Stimulated activated CD8-positive, alpha-beta memory T cell treated with anti-CD3 and anti-CD28 coated beads, Interleukin-15, amount 100 ng/mL, for 48 hours (primary cell): ENCODE data around the gene MATCAP1.
A peak's percentile ranks its signal among the peaks of the same experiment; 100 is the strongest.

Experiments used
- DNase-seq, 2 donors: peaks; one replicate each; pipeline ENCODE4 v3.0.0-alpha.2; 2020; ENCODE audit warnings: low read depth in 2 of 2

MATCAP1 gene

GRCh38 chr16:67183627-67184452 is at the start of gene MATCAP1:
MATCAP1 (minus strand) TSS chr16:67183963; CDS start chr16:67180610, 3,353 bp downstream.
- DNase-seq = peak; percentile 90 to 92

GRCh38 chr16:67230809-67231660 is 47.3 kb upstream of the MATCAP1 start:
- no peak for DNase-seq

GRCh38 chr16:67229906-67230808 is 46.4 kb upstream of the MATCAP1 start:
- no peak for DNase-seq

GRCh38 chr16:67228905-67229304 is 45.1 kb upstream of the MATCAP1 start:
- DNase-seq = no peak

DNA sequence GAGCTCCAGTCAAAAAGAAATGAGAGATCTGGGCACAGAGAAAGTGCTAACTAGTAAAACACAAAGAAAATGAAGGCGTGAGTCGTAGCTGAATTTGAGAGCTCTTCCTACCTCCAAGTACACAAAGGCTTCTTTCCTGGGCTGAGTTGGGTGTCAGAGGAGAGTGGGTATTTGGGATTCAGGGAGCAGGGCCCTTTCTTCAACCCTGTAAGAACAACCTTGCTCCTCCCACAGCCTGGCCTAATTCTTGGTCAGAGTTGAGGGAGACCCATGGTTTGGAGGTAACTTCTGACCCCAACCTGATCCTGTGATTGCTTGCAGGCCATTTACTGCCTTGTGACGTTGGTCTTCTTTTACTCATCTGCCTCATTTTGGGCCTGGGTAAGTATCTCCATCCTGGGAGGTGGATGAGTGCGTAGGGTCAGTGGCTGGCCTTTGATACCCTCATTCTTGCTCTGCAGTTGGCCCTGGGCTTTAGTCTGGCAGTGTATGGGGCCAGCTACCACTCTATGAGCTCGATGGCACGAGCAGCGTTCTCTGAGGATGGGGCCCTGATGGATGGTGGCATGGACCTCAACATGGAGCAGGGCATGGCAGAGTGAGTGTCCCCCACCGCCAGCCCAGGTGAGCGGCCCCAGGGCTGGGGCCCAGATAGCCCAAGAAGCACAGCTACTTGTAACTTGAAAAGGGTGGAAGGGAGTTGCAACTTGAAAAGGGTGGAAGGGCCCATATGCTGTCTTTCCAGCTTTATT is 44.4 kb upstream of the MATCAP1 start:
- DNase-seq = no peak

GRCh38 chr16:67227567-67227921 is 43.8 kb upstream of the MATCAP1 start:
- DNase-seq = no peak

DNA sequence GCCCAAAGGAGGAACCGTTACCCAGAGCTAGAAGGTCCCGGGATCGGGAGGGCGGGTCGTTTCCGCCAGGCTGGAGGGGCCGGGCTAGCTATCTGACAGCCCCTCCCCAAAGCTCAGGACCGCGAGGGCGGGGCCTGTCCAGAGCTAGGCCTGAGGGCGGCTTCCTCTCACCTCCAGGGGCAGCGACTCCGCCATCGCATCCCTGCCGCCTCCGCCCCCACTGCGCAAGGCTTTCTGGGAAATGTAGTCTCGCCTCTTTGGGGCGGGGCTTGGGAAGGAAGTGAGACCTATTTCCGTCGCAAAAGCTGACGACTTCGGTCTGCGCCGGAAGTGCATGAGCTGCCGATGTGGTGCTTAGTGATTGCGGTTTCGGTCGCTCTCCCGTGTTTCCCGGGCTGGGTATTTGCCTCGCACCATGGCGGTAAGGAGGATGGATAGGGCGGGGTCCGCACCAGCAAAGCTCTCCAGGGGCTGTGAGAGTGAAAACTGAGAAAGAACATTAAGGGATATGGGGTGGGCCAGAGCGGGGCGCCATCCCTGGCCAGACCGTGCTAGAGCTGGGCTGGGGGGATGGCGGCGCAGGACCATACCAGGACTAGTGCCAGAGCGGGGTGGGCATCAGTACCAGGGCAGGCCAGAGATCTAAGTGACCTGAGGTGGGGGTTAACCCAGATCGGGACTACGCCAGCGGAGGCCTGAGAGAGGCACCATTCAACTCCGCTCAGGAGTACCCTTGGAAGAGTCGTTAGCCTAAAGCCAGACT is 43.2 kb upstream of the MATCAP1 start, which contains the start of gene TMEM208:
Gene TMEM208 (plus strand): TSS at position 327 of the 763 bp plus-strand sequence. CDS start 89 bp downstream, at position 416.
- peak; percentile 98 for DNase-seq

- DNase-seq = no peak
Measured at GRCh38 chr16:67226295-67226803, 42.6 kb upstream of the MATCAP1 start.

- no peak for DNase-seq
Measured at GRCh38 chr16:67223992-67224391, 40.2 kb upstream of the MATCAP1 start.

DNA sequence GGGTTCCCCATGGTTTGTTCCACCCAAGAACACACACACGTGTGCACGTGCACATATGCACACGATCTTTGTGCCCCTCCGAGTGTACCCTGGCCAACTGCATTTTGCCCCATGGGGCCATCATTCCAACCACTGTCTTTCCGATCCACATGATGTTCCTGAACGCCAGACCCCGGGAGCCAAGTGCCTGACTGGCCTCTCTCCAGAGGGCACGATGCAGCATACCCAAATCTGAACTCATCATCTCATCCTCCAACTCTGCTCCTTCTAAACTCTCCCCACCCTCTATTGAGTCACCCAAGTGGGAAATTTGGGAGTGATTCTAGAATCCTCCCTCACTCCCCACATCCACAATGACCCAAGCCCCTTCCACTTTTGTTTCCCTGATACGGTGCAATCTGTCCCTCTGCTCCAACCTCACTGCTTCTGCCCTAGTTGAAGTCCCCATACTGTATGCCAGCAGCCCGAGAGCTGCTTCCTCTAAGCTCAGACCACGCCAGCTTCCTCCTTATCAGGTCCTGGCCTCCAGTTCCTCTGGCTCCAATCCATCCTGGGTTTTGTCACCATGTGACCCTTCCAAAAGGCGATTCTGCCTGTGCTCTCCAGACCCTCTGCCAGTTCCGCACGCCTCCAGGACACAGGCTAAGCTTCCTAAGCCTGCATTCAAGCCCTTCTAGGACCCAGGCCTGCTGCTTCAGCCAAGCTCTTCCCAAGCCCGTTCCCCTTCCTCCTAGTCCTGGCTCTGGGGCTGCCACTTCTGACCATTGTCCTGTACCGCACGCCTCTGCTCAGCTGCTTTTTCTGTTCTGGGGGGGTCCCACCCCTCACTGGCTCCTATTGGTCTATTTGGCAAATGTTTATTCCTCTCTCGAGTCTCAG is 33.1 kb upstream of the MATCAP1 start:
- no peak for DNase-seq

DNA sequence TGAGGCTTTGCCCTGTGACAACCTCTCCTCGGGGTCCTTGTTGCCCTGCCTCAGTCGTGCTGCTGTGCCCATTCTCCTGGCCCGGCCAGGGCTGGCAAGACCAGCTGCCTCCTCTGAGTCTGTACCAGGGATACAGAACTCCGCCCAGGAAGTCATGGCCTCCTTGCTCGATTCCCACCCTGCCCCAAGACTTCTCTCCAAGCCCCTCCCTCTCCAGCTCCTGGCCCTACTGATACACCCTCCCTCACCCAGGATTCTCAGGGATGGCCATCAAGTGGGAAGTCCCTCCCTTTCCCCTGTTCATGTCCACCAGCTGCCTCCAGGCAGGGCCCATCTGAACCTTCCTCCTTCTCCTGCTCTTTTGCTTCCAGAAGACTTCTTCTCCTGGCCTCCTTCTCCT is 31.9 kb upstream of the MATCAP1 start:
- no peak for DNase-seq

DNA sequence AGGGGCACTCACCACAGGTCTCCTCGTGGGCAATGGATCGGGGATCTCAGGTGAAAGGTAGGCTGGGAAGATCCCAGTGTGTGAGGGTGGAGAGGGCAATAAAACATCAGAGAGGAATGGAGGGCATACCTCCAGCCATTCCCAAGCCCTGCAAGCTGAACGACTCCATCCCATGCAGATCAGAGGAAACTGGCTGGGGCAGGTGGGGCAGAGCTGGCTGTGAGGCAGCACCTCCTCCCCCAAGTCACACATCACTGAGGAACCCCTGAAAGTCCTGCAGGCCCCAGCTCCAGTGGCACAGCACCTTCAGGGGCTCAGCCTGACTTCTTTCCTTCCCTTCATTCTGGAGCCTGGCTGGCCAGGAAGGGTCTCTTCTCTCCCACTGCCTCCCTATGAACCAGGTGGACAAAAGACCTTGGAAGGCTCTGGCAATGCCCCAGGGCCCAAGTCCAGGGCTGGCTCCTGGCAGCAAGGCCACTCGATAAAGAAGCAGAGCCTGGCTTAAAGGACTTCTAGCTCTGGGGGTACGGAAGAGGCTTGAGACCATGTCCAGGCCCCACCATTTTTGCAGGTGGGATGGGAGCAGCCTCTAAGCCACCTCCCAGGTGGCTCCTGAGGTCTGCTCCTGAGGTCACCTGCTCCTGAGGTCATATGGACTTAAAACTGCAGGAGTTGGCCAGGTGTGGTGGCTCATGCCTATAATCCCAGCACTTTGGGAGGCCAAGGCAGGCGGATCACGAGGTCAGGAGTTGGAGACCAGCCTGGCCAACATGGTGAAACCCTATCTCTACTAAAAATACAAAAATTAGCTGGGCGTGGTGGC is 29.6 kb upstream of the MATCAP1 start:
- no peak for DNase-seq

DNA sequence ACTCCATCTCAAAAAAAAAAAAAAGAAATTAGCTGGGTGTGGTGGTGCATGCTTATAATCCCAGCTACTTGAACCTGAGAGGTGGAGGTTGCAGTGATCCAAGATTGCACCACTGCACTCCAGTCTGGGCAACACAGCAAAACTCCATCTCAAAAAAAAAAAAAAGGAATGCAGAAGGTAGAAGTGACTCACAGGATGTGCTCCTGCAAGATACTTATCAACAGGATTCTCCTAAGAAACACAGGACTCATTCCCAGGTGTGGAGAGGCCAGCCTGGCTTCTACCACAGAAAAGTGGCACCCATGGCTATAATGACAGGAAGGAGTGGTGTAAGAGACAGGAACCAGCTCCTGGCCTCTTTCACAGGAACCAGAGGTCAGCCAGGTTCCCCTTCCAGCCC is 29.0 kb upstream of the MATCAP1 start:
- DNase-seq = no peak

DNA sequence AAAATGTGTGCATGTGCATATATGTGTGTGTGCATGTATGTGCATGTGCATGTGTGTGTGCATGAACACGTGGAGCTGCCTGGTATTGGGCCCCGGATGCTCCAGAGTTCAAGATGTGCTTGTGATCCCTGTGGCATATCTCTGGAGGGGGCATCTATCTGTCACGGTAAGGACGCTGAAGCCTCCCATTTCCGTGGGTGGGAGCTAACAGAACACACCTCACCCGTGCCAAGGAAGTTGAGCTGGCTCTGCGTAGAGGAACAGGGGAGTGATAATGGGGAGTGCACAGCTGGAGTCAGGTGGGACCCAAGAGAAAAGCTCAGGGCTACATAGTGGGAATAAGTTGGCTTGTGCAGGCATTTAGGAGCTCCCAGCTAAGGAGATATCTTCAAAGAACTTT is 27.9 kb upstream of the MATCAP1 start:
- DNase-seq = no peak

GRCh38 chr16:67210069-67210937 is 26.5 kb upstream of the MATCAP1 start:
- no peak for DNase-seq

DNA sequence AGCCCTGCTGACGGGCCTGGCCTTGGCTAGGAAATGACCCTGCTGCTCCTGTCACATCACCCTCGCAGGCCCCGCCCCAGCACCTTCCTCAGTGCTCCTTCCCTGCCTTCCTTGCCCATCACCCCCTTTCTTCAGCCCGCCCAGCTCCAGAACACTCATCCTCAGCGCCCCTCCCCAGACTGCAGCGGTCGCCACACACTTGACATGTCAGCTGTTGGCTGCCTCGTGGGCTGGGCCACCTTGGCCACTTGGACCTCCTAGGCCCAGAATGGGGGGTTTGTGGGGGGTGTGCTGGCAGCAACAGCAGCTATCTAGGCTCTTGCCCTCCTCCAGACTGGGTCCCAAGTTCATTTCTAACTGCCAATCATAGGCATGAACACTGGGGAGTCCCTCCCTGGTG is 25.8 kb upstream of the MATCAP1 start:
- no peak for DNase-seq
